WTC11 (cell line): ENCODE measurements around the gene ITGA3.

ENCODE experiments used
- CTCF ChIP-seq: fragments of 200-600 bp; IDR thresholded peaks from 2 replicates; pipeline ENCODE4 v1.8.0; 2022; ENCODE audit warnings: antibody characterized with exemption
- JUN ChIP-seq: sonication (generic); formaldehyde crosslinking; IDR thresholded peaks from 2 replicates; pipeline ENCODE4 v1.8.0; 2023; ENCODE audit warnings: mild to moderate bottlenecking, missing genetic modification reagents
- TF ChIP-seq, protein P1 (sequence below): sonication (generic); formaldehyde crosslinking; IDR thresholded peaks from 2 replicates; pipeline ENCODE4 v1.8.1; 2023; ENCODE audit warnings: mild to moderate bottlenecking, moderate library complexity, missing genetic modification reagents

DNA sequence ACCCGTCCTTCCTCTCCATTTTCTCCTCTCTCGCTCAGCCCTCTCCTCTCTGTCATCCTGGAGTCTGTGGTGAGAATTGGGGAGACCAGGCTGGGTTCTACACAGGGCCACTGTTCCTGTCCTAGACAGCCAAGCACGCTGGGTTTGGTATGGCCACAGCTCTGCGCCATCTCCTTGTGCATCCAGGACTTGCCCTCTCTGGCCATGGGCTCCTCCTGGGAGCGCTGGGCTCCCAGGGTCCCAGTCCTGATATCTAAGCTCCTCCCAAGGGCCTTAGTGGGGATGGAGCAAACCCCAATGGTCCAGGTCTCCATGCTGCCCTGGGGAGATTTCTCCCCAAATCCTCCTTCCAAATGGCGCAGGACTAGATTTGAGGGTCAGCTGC, 27.2 kb upstream of the ITGA3 start:
- TF ChIP-seq CTCF, result no peak
- TF ChIP-seq, protein P1, sequence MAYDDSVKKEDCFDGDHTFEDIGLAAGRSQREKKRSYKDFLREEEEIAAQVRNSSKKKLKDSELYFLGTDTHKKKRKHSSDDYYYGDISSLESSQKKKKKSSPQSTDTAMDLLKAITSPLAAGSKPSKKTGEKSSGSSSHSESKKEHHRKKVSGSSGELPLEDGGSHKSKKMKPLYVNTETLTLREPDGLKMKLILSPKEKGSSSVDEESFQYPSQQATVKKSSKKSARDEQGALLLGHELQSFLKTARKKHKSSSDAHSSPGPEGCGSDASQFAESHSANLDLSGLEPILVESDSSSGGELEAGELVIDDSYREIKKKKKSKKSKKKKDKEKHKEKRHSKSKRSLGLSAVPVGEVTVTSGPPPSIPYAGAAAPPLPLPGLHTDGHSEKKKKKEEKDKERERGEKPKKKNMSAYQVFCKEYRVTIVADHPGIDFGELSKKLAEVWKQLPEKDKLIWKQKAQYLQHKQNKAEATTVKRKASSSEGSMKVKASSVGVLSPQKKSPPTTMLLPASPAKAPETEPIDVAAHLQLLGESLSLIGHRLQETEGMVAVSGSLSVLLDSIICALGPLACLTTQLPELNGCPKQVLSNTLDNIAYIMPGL, result no peak
- no peak for TF ChIP-seq JUN
